COLO668 (cell line): ENCODE results near the gene PRR7.
A peak's percentile ranks its signal among the peaks of the same experiment; 100 is the strongest.

Experiments
- DNase-seq: peaks from one replicate; lab custom pipeline; 2025; ENCODE audit not compliant: unreplicated experiment; lab: John Stamatoyannopoulos, UW

The PRR7 gene

GRCh38 chr5:177497292-177498012 lies 50.8 kb downstream of the PRR7 start, which contains the start of gene PDLIM7:
TSS of gene PDLIM7 (minus strand) at chr5:177497604. CDS start at chr5:177496512, 1,092 bp downstream.
- DNase-seq, result peak; percentile 83

- DNase-seq, result peak; percentile 30
These were observed 51.6 kb downstream of the PRR7 start for GRCh38 chr5:177498013-177498787.

- DNase-seq, result no peak
These were observed 53.2 kb downstream of the PRR7 start for GRCh38 chr5:177499842-177500241.

- DNase-seq, result peak; percentile 74
These were observed 54.3 kb downstream of the PRR7 start for GRCh38 chr5:177500685-177501522.

GRCh38 chr5:177501874-177502678 lies 55.5 kb downstream of the PRR7 start:
- no peak for DNase-seq

- no peak for DNase-seq
These were observed 56.3 kb downstream of the PRR7 start for GRCh38 chr5:177502886-177503285.

GRCh38 chr5:177503351-177504085 lies 56.9 kb downstream of the PRR7 start:
- no peak for DNase-seq

- no peak for DNase-seq
These were observed 57.8 kb downstream of the PRR7 start for GRCh38 chr5:177504086-177505056.

- no peak for DNase-seq
These were observed 58.5 kb downstream of the PRR7 start for GRCh38 chr5:177505075-177505474.
